Aorta (tissue), 5 donors: Measurements from ENCODE around the gene SULT1A3. TPM values are rescaled to one million over a fixed set of nuclear protein-coding genes. Genes with fewer than 3 reads are reported as not detected.
"Not testable (repeated sequence)": the region's sequence is repeated elsewhere in the genome, so short reads cannot be mapped to it uniquely, and the experiment has no call there.

ENCODE experiments used
- ATAC-seq: fragments of 200-7000 bp; cut with Tn5 transposase; one replicate; pipeline ENCODE4 v1.9.1; 2022; ENCODE audit warnings: moderate library complexity; ENCODE audit not compliant: low FRiP score
- DNase-seq, 2 donors: peaks; one replicate each; pipeline ENCODE4 v3.0.0-alpha.2; 2020
- H3K27ac ChIP-seq, 2 donors: one replicate each; pipeline ENCODE4 v1.5.1; 2013; ENCODE audit warnings: low read length in 2 of 2, mild to moderate bottlenecking in 2 of 2, moderate library complexity in 2 of 2, control low read depth in 1 of 2, inconsistent platforms in 1 of 2, low read depth in 1 of 2
- H3K27me3 ChIP-seq, 2 donors: one replicate each; pipeline ENCODE4 v1.6.1; 2013; ENCODE audit warnings: control low read depth in 1 of 2, low read length in 1 of 2, mild to moderate bottlenecking in 1 of 2, moderate library complexity in 1 of 2; ENCODE audit not compliant: insufficient read depth in 2 of 2, control insufficient read depth in 1 of 2
- H3K36me3 ChIP-seq, 2 donors: one replicate each; pipeline ENCODE4 v1.6.1; 2013; ENCODE audit warnings: control low read depth in 1 of 2, low read length in 1 of 2, mild to moderate bottlenecking in 1 of 2; ENCODE audit not compliant: insufficient read depth in 2 of 2, control insufficient read depth in 1 of 2
- H3K4me1 ChIP-seq, 2 donors: one replicate each; pipeline ENCODE4 v1.6.1; 2013; ENCODE audit warnings: low read length in 2 of 2, control low read depth in 1 of 2, mild to moderate bottlenecking in 1 of 2, moderate library complexity in 1 of 2; ENCODE audit not compliant: insufficient read depth in 2 of 2, control insufficient read depth in 1 of 2
- H3K4me3 ChIP-seq, 2 donors: one replicate each; pipeline ENCODE4 v1.5.1; 2013; ENCODE audit warnings: low read length in 2 of 2, control low read depth in 1 of 2, mild to moderate bottlenecking in 1 of 2
- H3K9me3 ChIP-seq: one replicate; pipeline ENCODE4 v1.6.1; 2013; ENCODE audit warnings: mild to moderate bottlenecking, low read length; ENCODE audit not compliant: control insufficient read depth
- WGBS, 2 donors: extraction: QIAGEN DNeasy Blood & Tissue Kit; methylation state at CpG; one replicate each; pipeline ENCODE4 v1.1.7; 2013; 5-methylcytosine and 5-hydroxymethylcytosine counted together
- intact Hi-C, 2 donors: fragments of 100-400 bp; cut with DNase I; formaldehyde crosslinking; loops; one replicate each; pipeline versions ENCODE4 v1.14.2 to v1.15.0; 2022
- polyA plus RNA-seq, 2 donors: library from polyadenylated mRNA; stranded (reverse); fragments of 200-250 nt; gene quantifications; one replicate each; pipeline ENCODE4 v1.2.3, GENCODE V29; 2013
- total RNA-seq, 2 donors: library from RNA; stranded (reverse); fragmentation: NEBNext Ultra II Directional; extraction: Animal tissue kit (Norgen Biotek cat#: 25700); gene quantifications; one replicate each; pipeline ENCODE4 v1.2.1, GENCODE V29; 2021
- donor health status: healthy with polysubstance abuse.
- donor health status: Bipolar disorder and iron deficiency.
- donor health status: DM: no; HTN: no; CAD: no.
- donor health status: DM: no; HTN: no; CAD: no.
- donor health status: DM: yes; HTN: yes; CAD: no.

The SULT1A3 gene
- total and polyA plus RNA-seq, 4 donors: 6.6 to 91.1 (median 24.7) TPM

DNA sequence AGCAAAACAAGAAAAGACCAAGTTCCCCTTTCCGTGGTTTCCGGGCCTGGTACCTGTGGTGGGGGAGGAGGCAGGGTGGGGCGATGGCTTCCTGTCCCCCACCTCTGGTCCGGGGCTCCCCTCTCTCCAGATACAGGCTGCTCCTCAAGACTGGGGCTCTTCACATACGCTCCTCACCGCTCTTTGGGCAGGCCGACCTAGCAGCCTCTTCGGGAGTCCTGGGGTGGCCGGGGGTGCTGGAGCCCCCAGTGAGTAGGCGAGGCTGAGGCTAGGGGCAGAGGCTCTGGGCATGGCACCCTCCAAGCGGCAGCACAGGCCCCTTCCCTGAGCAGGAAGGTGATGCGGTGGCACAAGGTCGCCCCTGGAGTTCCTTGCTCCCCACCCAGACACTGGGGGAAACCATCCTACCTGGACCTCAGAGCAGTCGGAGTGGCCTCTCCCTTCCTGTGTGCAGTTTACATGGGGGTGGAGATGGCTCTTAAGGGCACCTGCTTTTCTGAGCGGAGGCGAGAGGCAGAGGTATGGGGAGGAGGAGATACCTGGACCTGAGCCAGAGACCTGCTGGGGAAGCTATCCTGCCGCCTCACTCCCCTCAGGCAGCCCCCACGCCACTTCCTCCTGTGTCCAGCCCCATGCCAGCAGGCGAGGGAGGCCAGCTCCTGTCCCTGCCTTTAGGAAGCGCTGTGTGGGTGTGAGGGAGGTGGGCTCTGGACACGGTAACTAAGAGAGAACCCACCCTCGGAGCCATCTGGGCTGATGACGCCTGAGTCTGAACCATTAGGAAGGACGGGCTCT, 14.8 kb upstream of the SULT1A3 start:
- ATAC-seq: no peak

DNA sequence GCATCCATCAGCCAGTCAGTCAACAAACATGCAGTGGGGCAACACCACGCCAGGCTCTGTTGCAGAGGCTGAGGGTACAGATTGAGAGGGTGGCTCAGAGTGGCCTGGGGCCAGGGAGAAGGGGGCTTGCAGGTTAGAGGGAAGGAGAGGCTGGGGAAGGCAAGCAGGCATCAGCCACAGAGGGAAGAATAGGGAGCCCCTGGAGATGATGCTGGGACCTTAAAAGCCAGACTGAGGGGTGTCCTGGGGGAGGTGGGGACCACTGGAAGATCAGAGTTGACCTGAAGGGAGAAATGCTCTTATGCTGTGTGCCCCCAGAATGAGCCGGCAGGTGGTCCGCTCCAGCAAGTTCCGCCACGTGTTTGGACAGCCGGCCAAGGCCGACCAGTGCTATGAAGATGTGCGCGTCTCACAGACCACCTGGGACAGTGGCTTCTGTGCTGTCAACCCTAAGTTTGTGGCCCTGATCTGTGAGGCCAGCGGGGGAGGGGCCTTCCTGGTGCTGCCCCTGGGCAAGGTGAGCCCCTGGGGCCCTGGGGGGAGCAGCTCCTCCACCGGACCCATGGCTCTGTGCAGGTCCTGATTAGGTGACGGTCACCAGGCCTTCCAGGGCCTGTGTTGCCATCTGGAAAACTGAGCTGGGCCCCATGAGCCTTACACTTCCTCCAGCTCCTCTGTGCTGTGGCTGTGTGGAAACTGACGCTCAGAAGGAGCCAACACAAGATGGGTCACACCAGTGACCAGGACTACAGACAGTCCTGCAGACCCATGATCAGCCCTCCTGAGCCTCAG, 14.0 kb upstream of the SULT1A3 start:
- H3K27me3 ChIP-seq: no peaks in the 10 kb centered on the region
- H3K9me3 ChIP-seq: no peaks in the 10 kb centered on the region
- intact Hi-C loops: loop anchor here in 1 of 2 donors (5.0 kb wide), 1 partner anchor 63 kb away; the partner anchor contains the start of gene MAPK3
- peak; percentile 56 to 76 for DNase-seq
- no peaks in the 10 kb centered on the region for H3K4me1 ChIP-seq
- WGBS, 2 donors: 83 to 92% methylated on average over 13 of the region's 13 CpGs
- H3K27ac ChIP-seq: no peak overlapping the region
- no peak overlapping the region for H3K4me3 ChIP-seq
- no peak for ATAC-seq
- H3K36me3 ChIP-seq: no peaks in the 10 kb centered on the region

More for the DNA sequence above, 14.8 kb upstream of the SULT1A3 start:
- H3K27me3 ChIP-seq: no peaks in the 10 kb centered on the region
- H3K9me3 ChIP-seq: no peaks in the 10 kb centered on the region
- intact Hi-C loops: loop anchor here in 1 of 2 donors (5.0 kb wide), 1 partner anchor 62 kb away; the partner anchor contains the start of gene MAPK3
- peak; percentile 69 to 77 for DNase-seq
- no peak overlapping the region for H3K4me3 ChIP-seq
- no peak overlapping the region for H3K27ac ChIP-seq
- H3K36me3 ChIP-seq: no peaks in the 10 kb centered on the region
- no peaks in the 10 kb centered on the region for H3K4me1 ChIP-seq
- 51 to 52% methylated on average over 21 to 24 of the region's 24 CpGs for WGBS, 2 donors

- Histone ChIP-seq H3K9me3 (no peaks in the 10 kb centered on the region), H3K4me3 (no peak overlapping the region), H3K27me3 (no peaks in the 10 kb centered on the region), H3K27ac (no peak overlapping the region), H3K4me1 (no peaks in the 10 kb centered on the region), H3K36me3 (no peaks in the 10 kb centered on the region)
- DNase-seq (peak; percentile 81 to 84), ATAC-seq (peak; percentile 12)
- intact Hi-C loops: no loop called here
- 84 to 86% methylated on average over 15 of the region's 15 CpGs for WGBS, 2 donors
Measured at GRCh38 chr16:30185683-30186421, 13.2 kb upstream of the SULT1A3 start.

- H3K4me1 ChIP-seq: no peaks in the 10 kb centered on the region
- H3K27me3 ChIP-seq: no peaks in the 10 kb centered on the region
- DNase-seq (no peak), ATAC-seq (no peak)
- WGBS, 2 donors: 87% methylated on average over 9 of the region's 9 CpGs
- H3K4me3 ChIP-seq: no peak overlapping the region
- no peaks in the 10 kb centered on the region for H3K36me3 ChIP-seq
- H3K9me3 ChIP-seq: no peaks in the 10 kb centered on the region
- no peak overlapping the region for H3K27ac ChIP-seq
- intact Hi-C loops: no loop called here
Measured at GRCh38 chr16:30186444-30186781, 12.6 kb upstream of the SULT1A3 start.

DNA sequence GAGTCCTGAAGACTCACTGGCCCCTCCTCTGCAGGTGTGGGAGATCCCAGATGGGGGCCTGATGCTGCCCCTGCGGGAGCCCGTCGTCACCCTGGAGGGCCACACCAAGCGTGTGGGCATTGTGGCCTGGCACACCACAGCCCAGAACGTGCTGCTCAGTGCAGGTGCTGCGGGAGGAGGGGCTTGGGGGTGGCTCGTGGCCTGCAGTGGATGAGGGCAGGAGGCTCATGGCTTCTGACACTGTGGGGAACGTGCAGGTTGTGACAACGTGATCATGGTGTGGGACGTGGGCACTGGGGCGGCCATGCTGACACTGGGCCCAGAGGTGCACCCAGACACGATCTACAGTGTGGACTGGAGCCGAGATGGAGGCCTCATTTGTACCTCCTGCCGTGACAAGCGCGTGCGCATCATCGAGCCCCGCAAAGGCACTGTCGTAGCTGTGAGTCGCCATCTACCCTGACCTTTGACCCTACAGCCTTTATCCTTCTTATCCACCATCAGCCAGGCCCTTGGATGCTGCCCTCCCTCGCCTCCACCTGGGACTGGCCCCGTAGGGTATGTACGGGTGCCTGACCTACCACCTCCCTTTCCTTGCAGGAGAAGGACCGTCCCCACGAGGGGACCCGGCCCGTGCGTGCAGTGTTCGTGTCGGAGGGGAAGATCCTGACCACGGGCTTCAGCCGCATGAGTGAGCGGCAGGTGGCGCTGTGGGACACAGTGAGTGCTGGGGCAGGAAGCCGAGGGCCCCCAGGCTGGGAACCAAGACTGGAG, 12.1 kb upstream of the SULT1A3 start:
- intact Hi-C loops: no loop called here
- Histone ChIP-seq H3K9me3 (no peaks in the 10 kb centered on the region), H3K27ac (no peak overlapping the region), H3K27me3 (no peaks in the 10 kb centered on the region), H3K36me3 (no peaks in the 10 kb centered on the region), H3K4me1 (no peaks in the 10 kb centered on the region), H3K4me3 (no peak overlapping the region)
- no peak for ATAC-seq
- WGBS, 2 donors: 66 to 69% methylated on average over 36 of the region's 36 CpGs
- DNase-seq: peak; percentile 75 to 91

GRCh38 chr16:30187556-30187865, 11.5 kb upstream of the SULT1A3 start:
- DNase-seq (no peak), ATAC-seq (no peak)
- 77 to 81% methylated on average over 9 of the region's 9 CpGs for WGBS, 2 donors
- intact Hi-C loops: no loop called here
- Histone ChIP-seq H3K4me1 (no peaks in the 10 kb centered on the region), H3K27me3 (no peaks in the 10 kb centered on the region), H3K4me3 (no peak overlapping the region), H3K36me3 (no peaks in the 10 kb centered on the region), H3K9me3 (no peaks in the 10 kb centered on the region), H3K27ac (no peak overlapping the region)

DNA sequence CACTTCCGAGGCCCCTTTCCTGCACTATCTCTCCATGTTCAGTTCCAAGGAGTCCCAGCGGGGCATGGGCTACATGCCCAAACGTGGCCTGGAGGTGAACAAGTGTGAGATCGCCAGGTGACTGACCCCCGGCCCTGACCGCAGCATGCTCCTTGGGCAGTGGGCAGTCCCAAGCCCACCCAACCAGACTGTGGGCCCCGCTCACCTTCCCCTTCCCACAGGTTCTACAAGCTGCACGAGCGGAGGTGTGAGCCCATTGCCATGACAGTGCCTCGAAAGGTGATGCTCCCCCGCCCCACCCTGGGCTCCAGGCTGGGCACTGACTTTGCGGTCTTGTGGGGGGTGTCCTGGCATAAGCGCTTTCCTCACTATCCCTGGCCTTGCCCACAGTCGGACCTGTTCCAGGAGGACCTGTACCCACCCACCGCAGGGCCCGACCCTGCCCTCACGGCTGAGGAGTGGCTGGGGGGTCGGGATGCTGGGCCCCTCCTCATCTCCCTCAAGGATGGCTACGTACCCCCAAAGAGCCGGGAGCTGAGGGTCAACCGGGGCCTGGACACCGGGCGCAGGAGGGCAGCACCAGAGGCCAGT, 11.0 kb upstream of the SULT1A3 start:
- H3K9me3 ChIP-seq: no peaks in the 10 kb centered on the region
- ATAC-seq: no peak
- no peak overlapping the region for H3K4me3 ChIP-seq
- no peaks in the 10 kb centered on the region for H3K36me3 ChIP-seq
- DNase-seq: peak; percentile 49 to 50
- intact Hi-C loops: no loop called here
- no peaks in the 10 kb centered on the region for H3K4me1 ChIP-seq
- WGBS, 2 donors: 90 to 91% methylated on average over 23 of the region's 23 CpGs
- H3K27ac ChIP-seq: no peak overlapping the region
- no peaks in the 10 kb centered on the region for H3K27me3 ChIP-seq

- WGBS, 2 donors: 93 to 95% methylated on average over 3 to 4 of the region's 12 CpGs
- H3K4me3 ChIP-seq, ATAC-seq, H3K4me1 ChIP-seq, H3K36me3 ChIP-seq, H3K9me3 ChIP-seq, H3K27me3 ChIP-seq, intact Hi-C loops, H3K27ac ChIP-seq: not testable (repeated sequence)
- DNase-seq: peak; percentile 5 to 12
Measured at GRCh38 chr16:30191158-30191557, 7.9 kb upstream of the SULT1A3 start.
